GM12875 (cell line): ENCODE results near the gene STK32B.

ENCODE experiments used
- H3K4me3 ChIP-seq: one replicate; pipeline ENCODE4 v1.5.1; 2011; ENCODE audit warnings: low read depth, low read length, control low read depth
- TF ChIP-seq, protein P1 (sequence below): IDR thresholded peaks from 2 replicates; pipeline ENCODE4 v1.5.1; 2011; ENCODE audit warnings: low read depth, mild to moderate bottlenecking, control low read depth, inconsistent platforms, low read length, moderate library complexity, borderline replicate concordance; ENCODE audit not compliant: insufficient read depth

STK32B gene

DNA sequence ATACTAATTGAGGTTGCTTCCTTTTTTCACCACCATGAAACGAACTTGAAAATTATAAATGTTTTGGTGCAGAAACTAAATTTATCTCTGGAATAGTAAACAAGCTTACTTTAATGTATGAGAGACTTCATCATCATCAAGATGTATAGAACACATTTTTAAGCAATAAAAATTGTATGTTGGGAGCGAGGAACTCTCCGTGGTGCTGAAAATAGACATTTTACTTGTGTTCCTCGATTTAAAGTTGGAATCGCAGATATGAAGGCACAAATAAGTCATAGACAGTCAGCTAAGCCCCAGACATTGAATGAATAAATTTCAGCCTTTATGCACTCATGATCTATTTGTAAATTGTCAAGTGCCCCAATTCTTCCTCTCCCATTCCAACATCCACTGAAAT lies 310.7 kb downstream of the STK32B start:
- TF ChIP-seq, protein P1, sequence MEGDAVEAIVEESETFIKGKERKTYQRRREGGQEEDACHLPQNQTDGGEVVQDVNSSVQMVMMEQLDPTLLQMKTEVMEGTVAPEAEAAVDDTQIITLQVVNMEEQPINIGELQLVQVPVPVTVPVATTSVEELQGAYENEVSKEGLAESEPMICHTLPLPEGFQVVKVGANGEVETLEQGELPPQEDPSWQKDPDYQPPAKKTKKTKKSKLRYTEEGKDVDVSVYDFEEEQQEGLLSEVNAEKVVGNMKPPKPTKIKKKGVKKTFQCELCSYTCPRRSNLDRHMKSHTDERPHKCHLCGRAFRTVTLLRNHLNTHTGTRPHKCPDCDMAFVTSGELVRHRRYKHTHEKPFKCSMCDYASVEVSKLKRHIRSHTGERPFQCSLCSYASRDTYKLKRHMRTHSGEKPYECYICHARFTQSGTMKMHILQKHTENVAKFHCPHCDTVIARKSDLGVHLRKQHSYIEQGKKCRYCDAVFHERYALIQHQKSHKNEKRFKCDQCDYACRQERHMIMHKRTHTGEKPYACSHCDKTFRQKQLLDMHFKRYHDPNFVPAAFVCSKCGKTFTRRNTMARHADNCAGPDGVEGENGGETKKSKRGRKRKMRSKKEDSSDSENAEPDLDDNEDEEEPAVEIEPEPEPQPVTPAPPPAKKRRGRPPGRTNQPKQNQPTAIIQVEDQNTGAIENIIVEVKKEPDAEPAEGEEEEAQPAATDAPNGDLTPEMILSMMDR, result no peak

DNA sequence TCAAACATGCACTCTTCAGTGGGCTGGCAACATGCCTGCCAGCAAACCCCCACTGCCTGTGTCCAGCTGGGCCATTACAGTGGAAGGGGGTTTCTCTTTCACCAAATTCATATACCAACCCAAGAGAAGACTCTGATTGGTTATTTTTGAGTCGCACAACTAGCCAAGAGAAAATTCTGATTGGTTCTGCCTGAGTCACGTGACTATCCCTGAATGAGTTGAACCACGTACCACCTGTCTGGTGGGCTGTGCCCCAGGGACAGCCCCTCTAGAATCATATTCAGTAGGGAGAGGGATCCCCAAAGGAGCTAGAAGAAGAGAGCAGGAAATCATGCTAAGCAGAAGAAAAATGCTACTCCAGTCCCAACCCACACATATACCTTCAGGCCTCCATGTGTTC lies 313.1 kb downstream of the STK32B start:
- H3K4me3 ChIP-seq, result no peak overlapping the region

More for the DNA sequence above, 310.7 kb downstream of the STK32B start:
- H3K4me3 ChIP-seq, result no peak overlapping the region

DNA sequence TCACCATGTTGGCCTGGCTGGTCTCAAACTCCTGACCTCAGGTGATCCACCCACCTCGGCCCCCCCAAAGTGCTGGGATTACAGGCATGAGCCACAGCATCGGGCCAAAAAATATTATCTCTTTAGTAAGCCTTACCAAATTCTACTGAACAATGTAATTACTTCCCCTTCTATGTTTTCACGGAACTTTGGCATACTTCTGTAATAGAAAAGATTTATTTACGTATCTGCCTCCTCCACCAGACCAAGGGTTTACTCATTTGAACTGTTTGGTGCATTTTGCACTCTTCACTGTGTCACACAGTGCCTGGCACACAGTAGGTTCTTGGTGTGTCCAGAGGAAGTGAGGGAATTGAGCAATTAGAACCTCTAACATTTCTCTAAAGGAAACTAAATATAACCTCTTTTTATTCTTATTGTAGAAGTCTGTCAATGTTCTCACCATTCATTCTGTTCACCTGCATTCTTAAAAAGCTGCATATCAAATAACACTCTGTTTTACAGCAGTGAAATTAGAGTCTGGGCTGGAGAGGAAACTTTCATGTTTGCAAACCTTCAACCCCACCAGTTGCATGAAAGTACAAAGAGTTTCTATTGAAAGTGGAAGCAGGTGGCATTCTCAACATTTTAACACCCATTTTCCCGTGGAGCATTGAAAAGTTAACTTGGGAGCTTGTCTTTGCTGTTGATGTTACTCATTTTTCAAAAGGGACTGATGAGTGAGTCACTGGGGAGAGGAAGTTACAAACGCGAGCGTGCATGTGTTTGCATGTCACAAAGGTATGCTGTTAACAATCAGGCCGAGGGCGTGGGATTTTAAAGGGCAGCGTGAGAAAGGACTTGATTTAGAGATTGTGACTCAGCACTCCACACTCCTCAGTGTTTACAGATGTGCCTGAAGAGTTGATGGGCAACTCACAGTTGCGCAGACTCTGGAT lies 314.1 kb downstream of the STK32B start:
- no peak overlapping the region for H3K4me3 ChIP-seq
- TF ChIP-seq, protein P1, result no peak

More for the DNA sequence above, 313.1 kb downstream of the STK32B start:
- TF ChIP-seq, protein P1, result no peak

DNA sequence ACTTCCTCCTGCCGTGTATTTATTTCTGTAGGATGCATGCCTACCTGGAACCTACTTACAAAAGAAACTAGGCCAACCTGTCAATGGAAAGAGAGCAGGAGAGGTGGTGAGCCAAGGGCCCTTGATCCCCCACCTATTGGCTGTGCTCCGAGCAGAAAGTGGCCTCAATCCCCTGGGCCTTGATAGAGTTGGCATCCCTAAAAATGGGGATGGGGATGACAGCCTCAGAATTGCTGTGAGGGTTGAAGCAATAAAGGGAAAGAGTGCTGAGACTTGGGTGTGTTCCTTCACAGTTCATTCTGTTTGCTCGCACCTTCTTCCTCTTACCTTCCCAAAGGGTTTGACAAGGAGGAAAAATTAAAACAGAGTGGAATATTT lies 314.7 kb downstream of the STK32B start:
- TF ChIP-seq, protein P1, result no peak
- H3K4me3 ChIP-seq, result no peak overlapping the region

DNA sequence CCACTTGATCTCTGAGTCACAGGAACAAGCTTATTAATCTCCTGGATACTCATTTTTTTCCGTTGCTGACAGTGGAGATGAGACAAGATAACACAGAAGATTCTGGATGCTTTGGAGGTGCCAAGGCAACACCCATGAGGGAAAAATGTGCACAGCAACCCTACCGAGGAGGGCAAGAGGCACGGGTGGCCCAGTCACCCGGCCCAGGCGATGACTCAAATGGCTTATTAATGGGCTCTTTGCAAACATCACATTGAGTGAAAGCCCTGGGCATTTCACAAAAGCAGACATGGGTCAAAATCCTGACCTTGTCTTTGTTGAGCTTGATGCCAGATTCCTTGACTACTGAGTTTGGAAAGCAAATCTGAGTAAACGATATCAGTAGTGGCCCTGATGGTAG lies 315.1 kb downstream of the STK32B start:
- TF ChIP-seq, protein P1, result no peak
- no peak overlapping the region for H3K4me3 ChIP-seq

DNA sequence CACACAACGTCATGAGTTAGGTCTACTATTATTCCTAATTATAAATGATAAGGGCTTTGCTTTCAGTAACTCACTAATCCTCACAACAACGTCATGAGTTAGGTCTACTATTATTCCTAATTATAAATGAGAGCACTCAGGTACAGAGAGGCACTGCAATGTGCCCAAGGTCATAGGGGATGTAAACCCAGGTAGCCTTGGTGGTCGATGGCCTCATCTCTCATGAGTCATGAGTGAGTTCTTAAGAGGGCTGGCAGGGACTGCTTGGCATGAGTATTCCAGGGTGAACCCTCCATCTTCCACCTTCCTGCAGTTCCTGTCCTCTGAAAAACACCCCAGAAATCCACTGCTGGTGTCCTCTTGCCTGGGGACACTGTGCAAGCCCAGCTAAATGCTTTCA lies 317.1 kb downstream of the STK32B start:
- no peak overlapping the region for H3K4me3 ChIP-seq
- TF ChIP-seq, protein P1, result no peak

DNA sequence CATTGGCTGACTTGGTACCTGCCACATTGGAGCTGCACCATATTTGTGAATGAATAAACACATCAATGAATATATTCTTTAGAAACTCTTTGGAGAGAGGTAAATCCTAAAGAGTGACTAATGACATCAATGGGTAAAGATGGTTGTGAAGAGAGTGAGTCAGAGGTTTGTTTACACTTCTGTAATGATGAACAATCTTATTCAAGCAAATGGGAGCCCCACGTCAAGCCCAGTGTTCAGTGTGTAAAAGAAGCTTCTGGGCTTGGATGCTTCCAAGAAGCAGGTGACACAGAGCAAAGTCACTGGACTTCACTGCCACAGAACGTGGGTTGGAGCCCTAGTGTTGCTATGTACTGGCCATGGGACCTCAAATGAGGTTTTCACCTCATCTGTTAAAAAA lies 319.0 kb downstream of the STK32B start:
- TF ChIP-seq, protein P1, result no peak
- H3K4me3 ChIP-seq, result no peak overlapping the region
